ENCODE results near the gene LCA5L. TPM values are rescaled to one million over a fixed set of nuclear protein-coding genes. Genes with fewer than 3 reads are reported as not detected.

Gene LCA5L
- total and polyA plus RNA-seq, 12 donors = 0.42 to 13.5 (median 4.8) TPM

- H3K4me3 ChIP-seq = no peak overlapping the region
Observed at GRCh38 chr21:39452970-39453342, 7.4 kb upstream of the LCA5L start.

GRCh38 chr21:39452207-39452969 is 6.8 kb upstream of the LCA5L start:
- intact Hi-C loops (cut with DNase I) = no loop called here
- H3K27me3 ChIP-seq = no peaks in the 10 kb centered on the region
- H3K4me1 ChIP-seq (replicated peaks in 1 of 2) = no peaks in the 10 kb centered on the region
- H3K27ac ChIP-seq = peak overlapping the region in 1 of 5 donors; percentile 27
- no peak for DNase-seq
- 67 to 84% (median 80%) methylated on average over 10 of the region's 10 CpGs for WGBS, 4 donors
- no peaks in the 10 kb centered on the region for H3K9me3 ChIP-seq (replicated peaks in 1 of 3)
- TF ChIP-seq CTCF (IDR thresholded peaks at IDR 0.05) = no peak
- H3K36me3 ChIP-seq (replicated peaks in 1 of 2) = no peaks in the 10 kb centered on the region
- H3K4me3 ChIP-seq = no peak overlapping the region

More at GRCh38 chr21:39452970-39453342, 7.4 kb upstream of the LCA5L start:
- no peak for DNase-seq
- no peaks in the 10 kb centered on the region for H3K36me3 ChIP-seq (replicated peaks in 1 of 2)
- no peak overlapping the region for H3K27ac ChIP-seq
- no peaks in the 10 kb centered on the region for H3K9me3 ChIP-seq (replicated peaks in 1 of 3)
- intact Hi-C loops (cut with DNase I) = no loop called here
- TF ChIP-seq POLR2A (IDR thresholded peaks at IDR 0.05) = no peak
- no peak for TF ChIP-seq CTCF (IDR thresholded peaks at IDR 0.05)
- H3K4me1 ChIP-seq (replicated peaks in 1 of 2) = no peaks in the 10 kb centered on the region
- WGBS, 4 donors = 85 to 90% (median 89%) methylated on average over 6 of the region's 6 CpGs
- no peaks in the 10 kb centered on the region for H3K27me3 ChIP-seq

GRCh38 chr21:39451332-39452206 is 6.0 kb upstream of the LCA5L start, which contains the start of gene SH3BGR:
TSS of gene SH3BGR (plus strand) at chr21:39451970. CDS start at chr21:39452097, 127 bp downstream.
- 69 to 82% (median 79%) methylated on average over 15 of the region's 15 CpGs for WGBS, 4 donors
- peak within 1 kb of the TSS in 1 of 5 donors; percentile 27 for H3K27ac ChIP-seq
- intact Hi-C loops (cut with DNase I) = no loop called here

More at GRCh38 chr21:39451332-39452206, 6.0 kb upstream of the LCA5L start, which contains the start of gene SH3BGR:
- no peak for TF ChIP-seq CTCF (IDR thresholded peaks at IDR 0.05)
- no peak for TF ChIP-seq POLR2A (IDR thresholded peaks at IDR 0.05)
- H3K27me3 ChIP-seq = no peaks in the 10 kb centered on the region
- no peak within 1 kb of the TSS for H3K4me3 ChIP-seq
- no peaks in the 10 kb centered on the region for H3K36me3 ChIP-seq (replicated peaks in 1 of 2)
- peak in 2 of 7 donors; percentile 38 to 80 for DNase-seq
- H3K4me1 ChIP-seq (replicated peaks in 1 of 2) = peaks cover under 1 to 5% of the 10 kb centered on the region in 2 donors
- no peaks in the 10 kb centered on the region for H3K9me3 ChIP-seq (replicated peaks in 1 of 3)

All from adrenal gland (tissue), 12 donors.